Lung (tissue), 13 donors: ENCODE measurements around the gene CNKSR3. TPM values are rescaled to one million over a fixed set of nuclear protein-coding genes. Genes with fewer than 3 reads are reported as not detected.

Experiments used
- ATAC-seq: fragments of 200-7000 bp; cut with Tn5 transposase; one replicate; pipeline ENCODE4 v1.9.1; 2020; ENCODE audit warnings: moderate number of reproducible peaks; ENCODE audit not compliant: insufficient read depth, low FRiP score
- DNase-seq, 3 donors: peaks; one replicate each; pipeline ENCODE4 v3.0.0-alpha.2; 2013 to 2017
- H3K27ac ChIP-seq, 2 donors: one replicate each; pipeline ENCODE4 v1.5.1; 2013; ENCODE audit warnings: mild to moderate bottlenecking in 2 of 2, moderate library complexity in 2 of 2, control low read depth in 1 of 2, inconsistent platforms in 1 of 2, low read depth in 1 of 2, low read length in 1 of 2
- H3K27me3 ChIP-seq, 3 donors: one replicate each; pipeline ENCODE4 v1.5.1; 2013; ENCODE audit warnings: low read length in 2 of 3; ENCODE audit not compliant: control insufficient read depth in 3 of 3, insufficient read depth in 3 of 3
- H3K36me3 ChIP-seq, 4 donors: one replicate each; pipeline ENCODE4 v1.5.1; 2013; ENCODE audit warnings: low read length in 4 of 4, mild to moderate bottlenecking in 1 of 4, moderate library complexity in 1 of 4; ENCODE audit not compliant: control insufficient read depth in 4 of 4, insufficient read depth in 4 of 4
- H3K4me1 ChIP-seq, 5 donors: one replicate each; pipeline ENCODE4 v1.5.1; 2013; ENCODE audit warnings: low read length in 5 of 5, mild to moderate bottlenecking in 2 of 5, moderate library complexity in 1 of 5; ENCODE audit not compliant: control insufficient read depth in 5 of 5, insufficient read depth in 5 of 5
- H3K4me3 ChIP-seq: one replicate; pipeline ENCODE4 v1.5.1; 2013; ENCODE audit warnings: mild to moderate bottlenecking, control low read depth, moderate library complexity
- H3K9ac ChIP-seq, 2 donors: one replicate each; pipeline ENCODE4 v1.5.1; 2013; ENCODE audit warnings: low read length in 2 of 2, control low read depth in 1 of 2; ENCODE audit not compliant: insufficient read depth in 1 of 2
- H3K9me3 ChIP-seq, 4 donors: one replicate each; pipeline ENCODE4 v1.5.1; 2013; ENCODE audit warnings: low read length in 3 of 4, mild to moderate bottlenecking in 1 of 4, moderate library complexity in 1 of 4; ENCODE audit not compliant: control insufficient read depth in 4 of 4, insufficient read depth in 3 of 4
- WGBS, 2 donors: extraction: QIAGEN DNeasy Blood & Tissue Kit; methylation state at CpG; one replicate each; pipeline ENCODE4 v1.1.7; 2013; 5-methylcytosine and 5-hydroxymethylcytosine counted together
- polyA plus RNA-seq, 2 donors: library from polyadenylated mRNA; stranded (reverse); fragments of 200-250 nt; gene quantifications; one replicate each; pipeline ENCODE4 v1.2.1, GENCODE V29; 2013
- small RNA-seq: library from RNA; depleted of rRNA; stranded (forward); fragments of <200 nt; gene quantifications from one replicate; pipeline ENCODE3, GENCODE V24; 2014; ENCODE audit warnings: low replicate concordance
- total RNA-seq, 2 donors: library from RNA; depleted of rRNA in 1 of 2; stranded (reverse); fragments of >200 nt in 1 of 2; gene quantifications; one replicate each; pipeline ENCODE4 v1.2.1, GENCODE V29; 2014 to 2021
- TF ChIP-seq, protein P1 (sequence below): IDR thresholded peaks from 2 replicates; pipeline ENCODE4 v1.5.1; 2012; ENCODE audit warnings: mild to moderate bottlenecking; ENCODE audit errors: control extremely low read depth, extremely low read depth
- donor health status: control.
- donor health status: control.
- donor health status: Bipolar disorder and iron deficiency.
- donor health status: healthy.
- donor health status: DM: yes; HTN: yes; CAD: no.

Gene CNKSR3
- total and polyA plus RNA-seq, 4 donors = 3.5 to 23.9 (median 13.7) TPM

GRCh38 chr6:154343473-154344308 is 166.8 kb downstream of the CNKSR3 start:
- Histone ChIP-seq H3K9ac (no peak overlapping the region), H3K4me3 (no peak overlapping the region), H3K9me3 (no peaks in the 10 kb centered on the region), H3K36me3 (no peaks in the 10 kb centered on the region), H3K27me3 (no peaks in the 10 kb centered on the region), H3K27ac (peak overlapping the region in 1 of 2 donors; percentile 37), H3K4me1 (peaks cover 0 to 14% (median 0%) of the 10 kb centered on the region in 5 donors)
- TF ChIP-seq, protein P1, sequence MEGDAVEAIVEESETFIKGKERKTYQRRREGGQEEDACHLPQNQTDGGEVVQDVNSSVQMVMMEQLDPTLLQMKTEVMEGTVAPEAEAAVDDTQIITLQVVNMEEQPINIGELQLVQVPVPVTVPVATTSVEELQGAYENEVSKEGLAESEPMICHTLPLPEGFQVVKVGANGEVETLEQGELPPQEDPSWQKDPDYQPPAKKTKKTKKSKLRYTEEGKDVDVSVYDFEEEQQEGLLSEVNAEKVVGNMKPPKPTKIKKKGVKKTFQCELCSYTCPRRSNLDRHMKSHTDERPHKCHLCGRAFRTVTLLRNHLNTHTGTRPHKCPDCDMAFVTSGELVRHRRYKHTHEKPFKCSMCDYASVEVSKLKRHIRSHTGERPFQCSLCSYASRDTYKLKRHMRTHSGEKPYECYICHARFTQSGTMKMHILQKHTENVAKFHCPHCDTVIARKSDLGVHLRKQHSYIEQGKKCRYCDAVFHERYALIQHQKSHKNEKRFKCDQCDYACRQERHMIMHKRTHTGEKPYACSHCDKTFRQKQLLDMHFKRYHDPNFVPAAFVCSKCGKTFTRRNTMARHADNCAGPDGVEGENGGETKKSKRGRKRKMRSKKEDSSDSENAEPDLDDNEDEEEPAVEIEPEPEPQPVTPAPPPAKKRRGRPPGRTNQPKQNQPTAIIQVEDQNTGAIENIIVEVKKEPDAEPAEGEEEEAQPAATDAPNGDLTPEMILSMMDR = no peak
- peak; percentile 69 to 83 (median 71) for DNase-seq
- WGBS, 2 donors = 61 to 71% methylated on average over 16 of the region's 16 CpGs
- peak; percentile 66 for ATAC-seq

- 71 to 75% methylated on average over 5 of the region's 5 CpGs for WGBS, 2 donors
- Histone ChIP-seq H3K27me3 (no peaks in the 10 kb centered on the region), H3K4me3 (no peak overlapping the region), H3K4me1 (peaks cover 0 to 14% (median 0%) of the 10 kb centered on the region in 5 donors), H3K27ac (no peak overlapping the region), H3K36me3 (no peaks in the 10 kb centered on the region), H3K9ac (no peak overlapping the region), H3K9me3 (no peaks in the 10 kb centered on the region)
- DNase-seq (no peak), ATAC-seq (no peak)
- TF ChIP-seq, protein P1 = no peak
Measured at GRCh38 chr6:154341871-154342270, 168.6 kb downstream of the CNKSR3 start.

DNA sequence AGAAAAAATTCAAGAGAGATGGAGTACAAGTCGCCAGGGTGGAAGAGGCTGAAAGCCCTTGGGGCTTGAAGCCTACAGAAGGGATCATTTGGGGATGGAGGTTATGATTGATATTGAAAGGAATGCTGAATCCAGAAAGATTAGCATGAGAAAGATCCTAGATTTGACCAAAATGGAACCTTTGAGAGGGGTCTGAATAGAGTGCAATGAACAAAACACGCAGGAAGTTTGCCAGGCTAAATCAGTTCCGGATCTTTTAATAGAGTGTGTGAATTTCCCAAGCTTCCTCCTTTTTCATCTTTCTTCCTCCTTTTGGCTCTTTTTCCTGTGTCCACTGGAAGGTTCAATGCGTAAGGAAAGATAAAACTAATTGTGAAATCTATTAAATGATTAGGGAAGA is 169.1 kb downstream of the CNKSR3 start:
- H3K4me3 ChIP-seq = no peak overlapping the region
- 36 to 65% methylated on average over 4 of the region's 4 CpGs for WGBS, 2 donors
- H3K9ac ChIP-seq = no peak overlapping the region
- DNase-seq (peak in 2 of 3 donors; percentile 64 to 84), ATAC-seq (no peak)
- TF ChIP-seq, protein P1 = no peak
- H3K9me3 ChIP-seq = no peaks in the 10 kb centered on the region
- H3K4me1 ChIP-seq = peaks cover 0 to 14% (median 0%) of the 10 kb centered on the region in 5 donors
- H3K27me3 ChIP-seq = no peaks in the 10 kb centered on the region
- no peaks in the 10 kb centered on the region for H3K36me3 ChIP-seq
- H3K27ac ChIP-seq = no peak overlapping the region

Small RNA genes within 50 kb of the gene (small RNA-seq; reads per million reads assigned to genes)
- not detected for gene AL357075.2

Other genes starting within 250 kb of the CNKSR3 start
- gene IPCEF1, start 153.9 kb downstream of the CNKSR3 start, total RNA-seq = 10 to 100 TPM in 1 of 2 donors, 1 to 10 TPM in 1; 5.6 to 18.1 TPM
- 1 to 10 TPM in 1 of 2 donors, under 1 TPM in 1; 0.85 to 1.6 TPM for gene IPCEF1, start 153.9 kb downstream of the CNKSR3 start, polyA plus RNA-seq
- 10 to 100 TPM; 34.5 to 71.9 TPM for gene SCAF8, start 222.7 kb upstream of the CNKSR3 start, total RNA-seq
- gene SCAF8, start 222.7 kb upstream of the CNKSR3 start, polyA plus RNA-seq = 10 to 100 TPM; 11.2 to 12.6 TPM